ENCODE measurements around the gene HOXB3. TPM values are rescaled to one million over a fixed set of nuclear protein-coding genes. Genes with fewer than 3 reads are reported as not detected.

Gene HOXB3
- total RNA-seq, 1 donor, result 0.94 TPM

GRCh38 chr17:48591255-48592056, 1.4 kb upstream of the HOXB3 start:
- peaks cover 96% of the 10 kb centered on the region for H3K27me3 ChIP-seq (ENCODE audit: insufficient read depth, low read length)
- peaks cover 35% of the 10 kb centered on the region for H3K4me1 ChIP-seq (ENCODE audit: insufficient read depth, low read length)
- no peak overlapping the region for H3K4me3 ChIP-seq (ENCODE audit: low read length)
- no peaks in the 10 kb centered on the region for H3K9me3 ChIP-seq (ENCODE audit: low read depth, low read length)

- H3K4me1 ChIP-seq (ENCODE audit: insufficient read depth, low read length), result peaks cover 37% of the 10 kb centered on the region
- peaks cover 96% of the 10 kb centered on the region for H3K27me3 ChIP-seq (ENCODE audit: insufficient read depth, low read length)
- no peaks in the 10 kb centered on the region for H3K9me3 ChIP-seq (ENCODE audit: low read depth, low read length)
- no peak overlapping the region for H3K4me3 ChIP-seq (ENCODE audit: low read length)
Measured at GRCh38 chr17:48590607-48591161, 643 bp upstream of the HOXB3 start.

- Histone ChIP-seq H3K27me3 (ENCODE audit: insufficient read depth, low read length) (peaks cover 92% of the 10 kb centered on the region), H3K4me1 (ENCODE audit: insufficient read depth, low read length) (peaks cover 45% of the 10 kb centered on the region), H3K4me3 (ENCODE audit: low read length) (no peak overlapping the region), H3K9me3 (ENCODE audit: low read depth, low read length) (no peaks in the 10 kb centered on the region)
Measured at GRCh38 chr17:48589060-48589830, 796 bp downstream of the HOXB3 start.

GRCh38 chr17:48588528-48588927, 1.5 kb downstream of the HOXB3 start:
- H3K4me1 ChIP-seq (ENCODE audit: insufficient read depth, low read length), result peaks cover 40% of the 10 kb centered on the region
- H3K4me3 ChIP-seq (ENCODE audit: low read length), result no peak overlapping the region
- no peaks in the 10 kb centered on the region for H3K9me3 ChIP-seq (ENCODE audit: low read depth, low read length)
- H3K27me3 ChIP-seq (ENCODE audit: insufficient read depth, low read length), result peaks cover 94% of the 10 kb centered on the region

GRCh38 chr17:48588074-48588415, 2.0 kb downstream of the HOXB3 start:
- Histone ChIP-seq H3K9me3 (ENCODE audit: low read depth, low read length) (no peaks in the 10 kb centered on the region), H3K27me3 (ENCODE audit: insufficient read depth, low read length) (peaks cover 94% of the 10 kb centered on the region), H3K4me3 (ENCODE audit: low read length) (no peak overlapping the region), H3K4me1 (ENCODE audit: insufficient read depth, low read length) (peaks cover 35% of the 10 kb centered on the region)

- peaks cover 32% of the 10 kb centered on the region for H3K4me1 ChIP-seq (ENCODE audit: insufficient read depth, low read length)
- H3K4me3 ChIP-seq (ENCODE audit: low read length), result no peak overlapping the region
- H3K9me3 ChIP-seq (ENCODE audit: low read depth, low read length), result no peaks in the 10 kb centered on the region
- peaks cover 94% of the 10 kb centered on the region for H3K27me3 ChIP-seq (ENCODE audit: insufficient read depth, low read length)
Measured at GRCh38 chr17:48587276-48588073, 2.6 kb downstream of the HOXB3 start.

- H3K4me1 ChIP-seq (ENCODE audit: insufficient read depth, low read length), result peaks cover 40% of the 10 kb centered on the region
- peak overlapping the region; percentile 48 for H3K4me3 ChIP-seq (ENCODE audit: low read length)
Measured at GRCh38 chr17:48586355-48587258, 3.4 kb downstream of the HOXB3 start.

GRCh38 chr17:48584223-48584741, 5.8 kb downstream of the HOXB3 start:
- H3K4me3 ChIP-seq (ENCODE audit: low read length), result no peak overlapping the region
- peaks cover 96% of the 10 kb centered on the region for H3K27me3 ChIP-seq (ENCODE audit: insufficient read depth, low read length)
- H3K9me3 ChIP-seq (ENCODE audit: low read depth, low read length), result no peaks in the 10 kb centered on the region
- H3K4me1 ChIP-seq (ENCODE audit: insufficient read depth, low read length), result peaks cover 45% of the 10 kb centered on the region

More at GRCh38 chr17:48586355-48587258, 3.4 kb downstream of the HOXB3 start:
- Histone ChIP-seq H3K9me3 (ENCODE audit: low read depth, low read length) (no peaks in the 10 kb centered on the region), H3K27me3 (ENCODE audit: insufficient read depth, low read length) (peaks cover 96% of the 10 kb centered on the region)

- no peak overlapping the region for H3K4me3 ChIP-seq (ENCODE audit: low read length)
- H3K27me3 ChIP-seq (ENCODE audit: insufficient read depth, low read length), result peaks cover 96% of the 10 kb centered on the region
- H3K4me1 ChIP-seq (ENCODE audit: insufficient read depth, low read length), result peaks cover 50% of the 10 kb centered on the region
- no peaks in the 10 kb centered on the region for H3K9me3 ChIP-seq (ENCODE audit: low read depth, low read length)
Measured at GRCh38 chr17:48583708-48584222, 6.3 kb downstream of the HOXB3 start.

GRCh38 chr17:48582750-48583069, 7.3 kb downstream of the HOXB3 start:
- Histone ChIP-seq H3K4me1 (ENCODE audit: insufficient read depth, low read length) (peaks cover 53% of the 10 kb centered on the region), H3K27me3 (ENCODE audit: insufficient read depth, low read length) (peaks cover 88% of the 10 kb centered on the region), H3K4me3 (ENCODE audit: low read length) (no peak overlapping the region), H3K9me3 (ENCODE audit: low read depth, low read length) (no peaks in the 10 kb centered on the region)

GRCh38 chr17:48579760-48580554, 10.1 kb downstream of the HOXB3 start:
- no peak overlapping the region for H3K4me3 ChIP-seq (ENCODE audit: low read length)
- H3K4me1 ChIP-seq (ENCODE audit: insufficient read depth, low read length), result peaks cover 46% of the 10 kb centered on the region
- peaks cover 87% of the 10 kb centered on the region for H3K27me3 ChIP-seq (ENCODE audit: insufficient read depth, low read length)
- no peaks in the 10 kb centered on the region for H3K9me3 ChIP-seq (ENCODE audit: low read depth, low read length)

GRCh38 chr17:48579471-48579759, 10.6 kb downstream of the HOXB3 start:
- no peaks in the 10 kb centered on the region for H3K9me3 ChIP-seq (ENCODE audit: low read depth, low read length)
- H3K27me3 ChIP-seq (ENCODE audit: insufficient read depth, low read length), result peaks cover 86% of the 10 kb centered on the region
- H3K4me1 ChIP-seq (ENCODE audit: insufficient read depth, low read length), result peaks cover 45% of the 10 kb centered on the region
- H3K4me3 ChIP-seq (ENCODE audit: low read length), result no peak overlapping the region

Data from mononuclear cell (primary cell).